ENCODE measurements around the gene PPP1R11.
A peak's percentile ranks its signal among the peaks of the same experiment; 100 is the strongest.

The PPP1R11 gene

GRCh38 chr6:30042914-30043313 is 24.1 kb upstream of the PPP1R11 start:
- no peak for TF ChIP-seq CTCF (IDR thresholded peaks at IDR 0.05; ENCODE audit: insufficient read depth, low read depth, low read length, missing control alignments)
- DNase-seq (ENCODE audit: low read depth) = peak; percentile 28
- H3K4me3 ChIP-seq (ENCODE audit: low read depth, low read length) = no peak overlapping the region

GRCh38 chr6:30043744-30044143 is 23.3 kb upstream of the PPP1R11 start:
- no peak for DNase-seq (ENCODE audit: low read depth)
- no peak for TF ChIP-seq CTCF (IDR thresholded peaks at IDR 0.05; ENCODE audit: insufficient read depth, low read depth, low read length, missing control alignments)
- H3K4me3 ChIP-seq (ENCODE audit: low read depth, low read length) = no peak overlapping the region

GRCh38 chr6:30044630-30045029 is 22.4 kb upstream of the PPP1R11 start:
- no peak for TF ChIP-seq CTCF (IDR thresholded peaks at IDR 0.05; ENCODE audit: insufficient read depth, low read depth, low read length, missing control alignments)
- no peak overlapping the region for H3K4me3 ChIP-seq (ENCODE audit: low read depth, low read length)
- DNase-seq (ENCODE audit: low read depth) = no peak

GRCh38 chr6:30047220-30047619 is 19.8 kb upstream of the PPP1R11 start:
- no peak for TF ChIP-seq CTCF (IDR thresholded peaks at IDR 0.05; ENCODE audit: insufficient read depth, low read depth, low read length, missing control alignments)
- DNase-seq (ENCODE audit: low read depth) = no peak
- H3K4me3 ChIP-seq (ENCODE audit: low read depth, low read length) = no peak overlapping the region

GRCh38 chr6:30053682-30054081 is 13.3 kb upstream of the PPP1R11 start:
- no peak overlapping the region for H3K4me3 ChIP-seq (ENCODE audit: low read depth, low read length)
- TF ChIP-seq CTCF (IDR thresholded peaks at IDR 0.05; ENCODE audit: insufficient read depth, low read depth, low read length, missing control alignments) = no peak
- DNase-seq (ENCODE audit: low read depth) = no peak

GRCh38 chr6:30055513-30055912 is 11.5 kb upstream of the PPP1R11 start:
- no peak for DNase-seq (ENCODE audit: low read depth)

More at GRCh38 chr6:30055513-30055912, 11.5 kb upstream of the PPP1R11 start:
- no peak for TF ChIP-seq CTCF (IDR thresholded peaks at IDR 0.05; ENCODE audit: insufficient read depth, low read depth, low read length, missing control alignments)
- no peak overlapping the region for H3K4me3 ChIP-seq (ENCODE audit: low read depth, low read length)
